Measurements from ENCODE around the gene GRK7. TPM values are rescaled to one million over a fixed set of nuclear protein-coding genes. Genes with fewer than 3 reads are reported as not detected.
"Not testable (repeated sequence)": the region's sequence is repeated elsewhere in the genome, so short reads cannot be mapped to it uniquely, and the experiment has no call there.

Gene GRK7
- total and polyA plus RNA-seq, 2 of the 4 experiments (the other 2 are of a cell fraction) = not detected

DNA sequence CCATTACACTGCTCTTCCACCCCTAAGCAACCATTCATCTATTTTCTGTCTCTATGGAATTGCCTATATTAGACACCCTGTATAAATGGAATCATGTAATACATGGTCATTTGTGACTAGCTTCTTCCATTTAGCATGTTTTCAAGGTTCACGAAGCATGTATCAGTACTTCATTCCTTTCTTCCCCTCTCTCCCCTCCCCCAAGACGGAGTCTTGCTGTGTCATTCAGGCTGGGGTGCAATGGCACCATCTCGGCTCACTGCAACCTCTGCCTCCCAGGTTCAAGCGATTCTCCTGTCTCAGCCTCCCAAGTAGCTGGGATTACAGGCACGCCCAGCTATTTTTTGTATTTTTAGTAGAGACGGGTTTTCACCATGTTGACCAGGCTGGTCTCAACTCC is 40.3 kb downstream of the GRK7 start:
- CTCF ChIA-PET = interaction anchor here (0.7 kb wide), 1 partner anchor 12 kb away, joined by 4 read pairs; no protein-coding TSS in a partner anchor
- H2AK9ac ChIP-seq (replicated peaks; ENCODE audit: low read depth, low read length, poor library complexity); H2BK120ac ChIP-seq (ENCODE audit: low read depth, low read length); H4K5ac ChIP-seq (ENCODE audit: low read depth, low read length); H3K18ac ChIP-seq (ENCODE audit: low read depth, low read length); ATAC-seq (ENCODE audit: low read depth); H3K9me3 ChIP-seq (ENCODE audit: control insufficient read depth, insufficient read depth, low read length); H3K56ac ChIP-seq (ENCODE audit: extremely low read depth, insufficient read depth, low read length); H3K36me3 ChIP-seq (ENCODE audit: control insufficient read depth, insufficient read depth, low read length); H4K91ac ChIP-seq (ENCODE audit: insufficient read depth, low read depth, low read length); BruUV-seq (replicated peaks); DNase-seq; POLR2A ChIA-PET (ENCODE audit: unreplicated experiment); dilution Hi-C loops (cut with HindIII; ENCODE audit: low sequenced_read_pairs, unreplicated experiment); H2BK5ac ChIP-seq (ENCODE audit: low read depth, low read length, poor library complexity, severe bottlenecking); H3K4ac ChIP-seq (ENCODE audit: low read depth, low read length); H4K8ac ChIP-seq (ENCODE audit: low read depth in 2 of 2, low read length in 2 of 2); intact Hi-C loops (cut with micrococcal nuclease); H2BK20ac ChIP-seq (ENCODE audit: low read depth, low read length); H3K4me1 ChIP-seq (ENCODE audit: control insufficient read depth, insufficient read depth, low read length); H3K14ac ChIP-seq (replicated peaks; ENCODE audit: low read depth, low read length); H3K79me1 ChIP-seq (ENCODE audit: low read depth in 1 of 2, low read length in 2 of 2); in situ Hi-C loops (cut with MboI; ENCODE audit: low sequenced_read_pairs); H2AFZ ChIP-seq (replicated peaks; ENCODE audit: low read length, poor library complexity); H3K27me3 ChIP-seq (ENCODE audit: control insufficient read depth, insufficient read depth, low read length); H4K20me1 ChIP-seq (ENCODE audit: insufficient read depth, low read length); H3K4me3 ChIP-seq (ENCODE audit: insufficient read depth, low read depth, low read length); H2AK5ac ChIP-seq (ENCODE audit: low read depth, low read length); H3K23ac ChIP-seq (ENCODE audit: low read depth, low read length); H3K27ac ChIP-seq (ENCODE audit: insufficient read depth, low read length); H3K9ac ChIP-seq (ENCODE audit: low read depth, low read length); H3K9me1 ChIP-seq (ENCODE audit: insufficient read depth, low read length); H3K4me2 ChIP-seq (ENCODE audit: low read depth, low read length); H2BK15ac ChIP-seq (ENCODE audit: low read depth, low read length): not testable (repeated sequence)
- WGBS, 2 experiments (ENCODE audit: extremely low coverage in 2 of 2, insufficient read length in 1 of 2) = 87% methylated on average over 3 of the region's 6 CpGs; no CpG with 5 or more reads in 1 of the 2 experiments

Data from IMR-90 (cell line).